Measurements from ENCODE around the gene REG1B. TPM values are rescaled to one million over a fixed set of nuclear protein-coding genes. Genes with fewer than 3 reads are reported as not detected.

REG1B gene
- polyA plus RNA-seq, 1 of the 3 experiments (the other 2 are of a cell fraction): not detected

DNA sequence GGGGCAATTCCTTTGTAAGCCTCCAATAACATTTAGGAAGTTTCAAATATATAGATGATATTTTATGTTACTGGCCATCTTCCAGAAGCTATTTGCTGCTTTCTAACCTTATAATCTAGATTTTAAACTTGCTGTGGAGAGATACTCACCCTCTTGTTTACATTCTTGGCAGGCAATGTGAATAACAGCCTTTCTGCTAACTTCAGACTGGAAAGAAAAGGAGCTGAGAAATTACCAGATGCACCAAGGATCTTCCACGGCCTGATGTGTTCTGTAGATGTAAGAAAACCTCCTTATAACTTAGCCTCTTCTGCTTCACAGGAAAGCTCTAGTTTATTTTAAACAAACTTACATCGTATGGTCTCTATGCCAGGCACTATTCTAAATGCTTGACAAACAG, 16.7 kb downstream of the REG1B start:
- no peak overlapping the region for H2AFZ ChIP-seq (ENCODE audit: low read depth)
- H3K4me3 ChIP-seq (ENCODE audit: low read depth in 2 of 2, low read length in 1 of 2): no peak overlapping the region
- 16% methylated on average over 2 of the region's 2 CpGs for WGBS (ENCODE audit: low lambda C conversion rate)
- H3K36me3 ChIP-seq (replicated peaks in 1 of 2; ENCODE audit: control insufficient read depth in 1 of 2, insufficient read depth in 2 of 2, low read length in 1 of 2): no peaks in the 10 kb centered on the region
- H3F3A ChIP-seq (replicated peaks; ENCODE audit: insufficient read depth): no peaks in the 10 kb centered on the region
- H3K9me3 ChIP-seq: no peaks in the 10 kb centered on the region
- POLR2A ChIA-PET: no interaction called here
- no peaks in the 10 kb centered on the region for H3K79me2 ChIP-seq (ENCODE audit: insufficient read depth)
- H3K27me3 ChIP-seq (ENCODE audit: insufficient read depth): no peaks in the 10 kb centered on the region
- no peak for DNase-seq
- no peak overlapping the region for H3K9ac ChIP-seq
- TF ChIP-seq, protein P1, sequence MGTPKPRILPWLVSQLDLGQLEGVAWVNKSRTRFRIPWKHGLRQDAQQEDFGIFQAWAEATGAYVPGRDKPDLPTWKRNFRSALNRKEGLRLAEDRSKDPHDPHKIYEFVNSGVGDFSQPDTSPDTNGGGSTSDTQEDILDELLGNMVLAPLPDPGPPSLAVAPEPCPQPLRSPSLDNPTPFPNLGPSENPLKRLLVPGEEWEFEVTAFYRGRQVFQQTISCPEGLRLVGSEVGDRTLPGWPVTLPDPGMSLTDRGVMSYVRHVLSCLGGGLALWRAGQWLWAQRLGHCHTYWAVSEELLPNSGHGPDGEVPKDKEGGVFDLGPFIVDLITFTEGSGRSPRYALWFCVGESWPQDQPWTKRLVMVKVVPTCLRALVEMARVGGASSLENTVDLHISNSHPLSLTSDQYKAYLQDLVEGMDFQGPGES (IDR thresholded peaks at IDR 0.05; ENCODE audit: low read depth, low read length): no peak
- TF ChIP-seq RCOR1 (IDR thresholded peaks at IDR 0.05; ENCODE audit: low read length) (no peak), GATA2 (CRISPR knock-in tag; IDR thresholded peaks at IDR 0.05) (no peak), JUND (IDR thresholded peaks at IDR 0.05) (no peak), SMC3 (IDR thresholded peaks at IDR 0.05; ENCODE audit: low read depth, low read length) (no peak), RFX5 (IDR thresholded peaks at IDR 0.05; ENCODE audit: low read length) (no peak), NFIC (IDR thresholded peaks at IDR 0.05; ENCODE audit: borderline replicate concordance) (no peak), ELF1 (IDR thresholded peaks at IDR 0.05) (no peak), FOXJ3 (CRISPR knock-in tag; IDR thresholded peaks at IDR 0.05) (no peak), FOSL2 (IDR thresholded peaks at IDR 0.05; ENCODE audit: borderline replicate concordance, low read depth) (no peak), YY1 (IDR thresholded peaks at IDR 0.05; ENCODE audit: low read depth) (no peak), EZH2phosphoT487 (IDR thresholded peaks at IDR 0.05; ENCODE audit: borderline replicate concordance, low read depth) (no peak), FOXM1 (IDR thresholded peaks at IDR 0.05; ENCODE audit: low read depth) (no peak), RAD21 (IDR thresholded peaks at IDR 0.05; ENCODE audit: low read length) (no peak), TCF12 (IDR thresholded peaks at IDR 0.05) (no peak), MEF2A (IDR thresholded peaks at IDR 0.05; ENCODE audit: borderline replicate concordance, low read depth) (no peak)
- TF ChIP-seq, protein P2, sequence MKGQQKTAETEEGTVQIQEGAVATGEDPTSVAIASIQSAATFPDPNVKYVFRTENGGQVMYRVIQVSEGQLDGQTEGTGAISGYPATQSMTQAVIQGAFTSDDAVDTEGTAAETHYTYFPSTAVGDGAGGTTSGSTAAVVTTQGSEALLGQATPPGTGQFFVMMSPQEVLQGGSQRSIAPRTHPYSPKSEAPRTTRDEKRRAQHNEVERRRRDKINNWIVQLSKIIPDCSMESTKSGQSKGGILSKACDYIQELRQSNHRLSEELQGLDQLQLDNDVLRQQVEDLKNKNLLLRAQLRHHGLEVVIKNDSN (IDR thresholded peaks at IDR 0.05; ENCODE audit: borderline replicate concordance, low read depth): no peak
- TF ChIP-seq, protein P3, sequence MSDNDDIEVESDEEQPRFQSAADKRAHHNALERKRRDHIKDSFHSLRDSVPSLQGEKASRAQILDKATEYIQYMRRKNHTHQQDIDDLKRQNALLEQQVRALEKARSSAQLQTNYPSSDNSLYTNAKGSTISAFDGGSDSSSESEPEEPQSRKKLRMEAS (IDR thresholded peaks at IDR 0.05; ENCODE audit: low read depth): no peak
- TF ChIP-seq, protein P4, sequence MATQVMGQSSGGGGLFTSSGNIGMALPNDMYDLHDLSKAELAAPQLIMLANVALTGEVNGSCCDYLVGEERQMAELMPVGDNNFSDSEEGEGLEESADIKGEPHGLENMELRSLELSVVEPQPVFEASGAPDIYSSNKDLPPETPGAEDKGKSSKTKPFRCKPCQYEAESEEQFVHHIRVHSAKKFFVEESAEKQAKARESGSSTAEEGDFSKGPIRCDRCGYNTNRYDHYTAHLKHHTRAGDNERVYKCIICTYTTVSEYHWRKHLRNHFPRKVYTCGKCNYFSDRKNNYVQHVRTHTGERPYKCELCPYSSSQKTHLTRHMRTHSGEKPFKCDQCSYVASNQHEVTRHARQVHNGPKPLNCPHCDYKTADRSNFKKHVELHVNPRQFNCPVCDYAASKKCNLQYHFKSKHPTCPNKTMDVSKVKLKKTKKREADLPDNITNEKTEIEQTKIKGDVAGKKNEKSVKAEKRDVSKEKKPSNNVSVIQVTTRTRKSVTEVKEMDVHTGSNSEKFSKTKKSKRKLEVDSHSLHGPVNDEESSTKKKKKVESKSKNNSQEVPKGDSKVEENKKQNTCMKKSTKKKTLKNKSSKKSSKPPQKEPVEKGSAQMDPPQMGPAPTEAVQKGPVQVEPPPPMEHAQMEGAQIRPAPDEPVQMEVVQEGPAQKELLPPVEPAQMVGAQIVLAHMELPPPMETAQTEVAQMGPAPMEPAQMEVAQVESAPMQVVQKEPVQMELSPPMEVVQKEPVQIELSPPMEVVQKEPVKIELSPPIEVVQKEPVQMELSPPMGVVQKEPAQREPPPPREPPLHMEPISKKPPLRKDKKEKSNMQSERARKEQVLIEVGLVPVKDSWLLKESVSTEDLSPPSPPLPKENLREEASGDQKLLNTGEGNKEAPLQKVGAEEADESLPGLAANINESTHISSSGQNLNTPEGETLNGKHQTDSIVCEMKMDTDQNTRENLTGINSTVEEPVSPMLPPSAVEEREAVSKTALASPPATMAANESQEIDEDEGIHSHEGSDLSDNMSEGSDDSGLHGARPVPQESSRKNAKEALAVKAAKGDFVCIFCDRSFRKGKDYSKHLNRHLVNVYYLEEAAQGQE (IDR thresholded peaks at IDR 0.05; ENCODE audit: low read depth, low read length): no peak
- no peaks in the 10 kb centered on the region for H4K20me1 ChIP-seq (ENCODE audit: insufficient read depth)
- H3K27ac ChIP-seq (ENCODE audit: low read depth in 2 of 2, low read length in 1 of 2): no peak overlapping the region
- H3K9me2 ChIP-seq: no peaks in the 10 kb centered on the region
- CTCF ChIA-PET: interaction anchor here (1.1 to 2.1 kb wide), 3 partner anchors 10 to 30 kb away, joined by 3 to 6 read pairs (median 4); no protein-coding TSS in a partner anchor
- no peak overlapping the region for H3K4me2 ChIP-seq
- H3K4me1 ChIP-seq (ENCODE audit: control insufficient read depth in 1 of 2, insufficient read depth in 2 of 2, low read depth in 1 of 2, low read length in 1 of 2): no peaks in the 10 kb centered on the region

Data from SK-N-SH (cell line).